ENCODE measurements around the gene MFSD6.

Gene MFSD6

DNA sequence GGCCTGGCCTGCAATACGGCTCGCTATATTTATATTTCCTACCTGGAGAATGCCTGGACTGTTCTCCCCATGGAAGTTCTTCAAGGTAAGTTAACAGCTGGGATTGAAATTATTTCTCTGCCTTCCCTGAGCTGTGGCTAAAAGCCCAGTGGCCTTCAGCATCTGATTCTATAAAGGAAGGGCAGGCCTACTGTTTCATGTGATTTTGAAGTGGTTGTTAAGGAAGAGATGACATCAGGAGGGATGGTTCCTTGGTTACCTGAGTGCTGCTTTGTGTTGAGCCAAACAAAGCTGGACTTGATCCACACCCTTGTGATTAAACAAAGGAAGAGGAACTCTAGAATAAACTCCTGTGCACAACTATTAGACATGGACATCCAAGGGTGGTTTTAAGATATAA lies 61.6 kb downstream of the MFSD6 start:
- Histone ChIP-seq H3K27ac (ENCODE audit: low read depth, low read length) (no peak overlapping the region), H3K36me3 (ENCODE audit: control insufficient read depth in 1 of 2, insufficient read depth in 2 of 2, low read length in 2 of 2) (peaks cover 0 to 8% of the 10 kb centered on the region in 2 donors), H3K9ac (ENCODE audit: low read depth in 1 of 2, low read length in 2 of 2) (no peak overlapping the region), H3K4me1 (ENCODE audit: control insufficient read depth in 1 of 2, insufficient read depth in 2 of 2, low read length in 2 of 2) (peaks cover 11 to 20% of the 10 kb centered on the region in 2 donors), H3K9me3 (ENCODE audit: control insufficient read depth in 1 of 2, low read length in 2 of 2) (no peaks in the 10 kb centered on the region), H3K4me3 (ENCODE audit: low read depth in 1 of 2, low read length in 2 of 2) (no peak overlapping the region), H3K27me3 (ENCODE audit: control insufficient read depth in 1 of 2, insufficient read depth in 2 of 2, low read length in 2 of 2) (no peaks in the 10 kb centered on the region)

GRCh38 chr2:190470256-190470826 lies 62.2 kb downstream of the MFSD6 start:
- H3K4me1 ChIP-seq (ENCODE audit: control insufficient read depth in 1 of 2, insufficient read depth in 2 of 2, low read length in 2 of 2), result peaks cover 11 to 20% of the 10 kb centered on the region in 2 donors
- no peak overlapping the region for H3K9ac ChIP-seq (ENCODE audit: low read depth in 1 of 2, low read length in 2 of 2)
- H3K4me3 ChIP-seq (ENCODE audit: low read depth in 1 of 2, low read length in 2 of 2), result no peak overlapping the region
- peaks cover 0 to 8% of the 10 kb centered on the region in 2 donors for H3K36me3 ChIP-seq (ENCODE audit: control insufficient read depth in 1 of 2, insufficient read depth in 2 of 2, low read length in 2 of 2)
- H3K27me3 ChIP-seq (ENCODE audit: control insufficient read depth in 1 of 2, insufficient read depth in 2 of 2, low read length in 2 of 2), result no peaks in the 10 kb centered on the region
- H3K27ac ChIP-seq (ENCODE audit: low read depth, low read length), result peak overlapping the region; percentile 14
- no peaks in the 10 kb centered on the region for H3K9me3 ChIP-seq (ENCODE audit: control insufficient read depth in 1 of 2, low read length in 2 of 2)

DNA sequence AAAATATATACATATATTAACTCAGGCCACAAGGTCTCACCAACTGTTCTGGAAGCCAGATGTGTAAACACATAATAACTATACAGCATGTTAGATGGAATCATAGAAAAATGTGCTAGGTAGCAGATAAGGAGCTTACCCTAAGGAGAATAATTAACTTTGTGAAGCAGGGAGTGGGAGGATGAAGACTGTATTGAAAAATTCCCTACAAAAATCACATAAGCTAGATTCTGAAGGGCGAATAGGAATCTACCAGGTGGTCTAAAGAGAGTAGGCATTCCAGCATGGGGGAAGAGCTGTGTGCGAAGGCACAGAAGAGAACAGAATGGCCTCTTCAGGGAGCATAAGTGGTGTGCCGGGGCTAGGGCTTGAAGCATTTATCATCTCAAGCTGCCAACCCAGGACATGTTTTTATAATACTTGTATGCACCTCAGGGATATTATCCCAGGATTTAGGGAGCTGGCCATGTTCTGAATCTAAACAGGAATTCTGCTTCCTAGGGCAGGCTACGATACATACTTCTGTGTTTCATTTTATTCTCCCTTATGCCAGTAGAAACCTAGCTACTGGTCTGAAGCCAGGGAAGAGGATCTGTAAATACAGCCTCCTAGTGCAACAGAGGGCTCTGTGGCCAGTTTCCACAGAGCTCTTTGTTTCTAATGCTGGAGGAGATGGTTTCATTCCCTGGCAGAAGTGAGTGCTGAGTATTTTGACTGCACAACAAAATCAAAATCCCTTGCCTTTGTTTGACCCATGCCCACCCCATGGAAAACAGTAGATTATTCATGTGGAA lies 69.7 kb downstream of the MFSD6 start:
- no peak overlapping the region for H3K9ac ChIP-seq (ENCODE audit: low read depth in 1 of 2, low read length in 2 of 2)
- no peaks in the 10 kb centered on the region for H3K36me3 ChIP-seq (ENCODE audit: control insufficient read depth in 1 of 2, insufficient read depth in 2 of 2, low read length in 2 of 2)
- peaks cover 3 to 10% of the 10 kb centered on the region in 2 donors for H3K4me1 ChIP-seq (ENCODE audit: control insufficient read depth in 1 of 2, insufficient read depth in 2 of 2, low read length in 2 of 2)
- no peaks in the 10 kb centered on the region for H3K9me3 ChIP-seq (ENCODE audit: control insufficient read depth in 1 of 2, low read length in 2 of 2)
- H3K4me3 ChIP-seq (ENCODE audit: low read depth in 1 of 2, low read length in 2 of 2), result no peak overlapping the region
- H3K27ac ChIP-seq (ENCODE audit: low read depth, low read length), result no peak overlapping the region
- no peaks in the 10 kb centered on the region for H3K27me3 ChIP-seq (ENCODE audit: control insufficient read depth in 1 of 2, insufficient read depth in 2 of 2, low read length in 2 of 2)

- H3K4me1 ChIP-seq (ENCODE audit: control insufficient read depth in 1 of 2, insufficient read depth in 2 of 2, low read length in 2 of 2), result peaks cover 3 to 10% of the 10 kb centered on the region in 2 donors
- no peaks in the 10 kb centered on the region for H3K27me3 ChIP-seq (ENCODE audit: control insufficient read depth in 1 of 2, insufficient read depth in 2 of 2, low read length in 2 of 2)
- H3K36me3 ChIP-seq (ENCODE audit: control insufficient read depth in 1 of 2, insufficient read depth in 2 of 2, low read length in 2 of 2), result no peaks in the 10 kb centered on the region
- H3K4me3 ChIP-seq (ENCODE audit: low read depth in 1 of 2, low read length in 2 of 2), result no peak overlapping the region
- no peak overlapping the region for H3K27ac ChIP-seq (ENCODE audit: low read depth, low read length)
- H3K9ac ChIP-seq (ENCODE audit: low read depth in 1 of 2, low read length in 2 of 2), result no peak overlapping the region
- H3K9me3 ChIP-seq (ENCODE audit: control insufficient read depth in 1 of 2, low read length in 2 of 2), result no peaks in the 10 kb centered on the region
These were observed 70.5 kb downstream of the MFSD6 start for GRCh38 chr2:190478572-190479195.

DNA sequence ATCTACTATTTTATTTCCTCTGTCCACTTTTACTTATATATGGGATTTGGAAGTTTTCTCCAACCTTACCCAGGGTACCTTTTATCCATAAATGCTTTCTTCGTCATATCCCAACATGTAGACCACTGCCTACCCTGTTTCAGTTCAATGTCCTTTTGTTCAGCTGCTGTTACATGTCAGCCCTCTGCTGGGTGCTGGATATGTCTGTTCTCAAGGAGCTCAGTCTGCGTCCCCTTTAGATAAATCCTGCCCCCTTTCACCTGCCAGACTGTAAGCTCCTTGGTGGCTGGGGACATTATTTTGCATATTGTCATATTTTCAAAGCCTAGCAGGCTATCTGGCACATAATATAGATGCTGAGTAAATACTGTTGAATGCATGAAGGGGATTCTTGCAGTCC lies 73.2 kb downstream of the MFSD6 start:
- Histone ChIP-seq H3K4me1 (ENCODE audit: control insufficient read depth in 1 of 2, insufficient read depth in 2 of 2, low read length in 2 of 2) (peaks cover 3 to 10% of the 10 kb centered on the region in 2 donors), H3K27ac (ENCODE audit: low read depth, low read length) (no peak overlapping the region), H3K27me3 (ENCODE audit: control insufficient read depth in 1 of 2, insufficient read depth in 2 of 2, low read length in 2 of 2) (no peaks in the 10 kb centered on the region), H3K9me3 (ENCODE audit: control insufficient read depth in 1 of 2, low read length in 2 of 2) (no peaks in the 10 kb centered on the region), H3K4me3 (ENCODE audit: low read depth in 1 of 2, low read length in 2 of 2) (no peak overlapping the region), H3K36me3 (ENCODE audit: control insufficient read depth in 1 of 2, insufficient read depth in 2 of 2, low read length in 2 of 2) (no peaks in the 10 kb centered on the region), H3K9ac (ENCODE audit: low read depth in 1 of 2, low read length in 2 of 2) (no peak overlapping the region)

GRCh38 chr2:190482451-190482850 lies 74.3 kb downstream of the MFSD6 start:
- Histone ChIP-seq H3K9me3 (ENCODE audit: control insufficient read depth in 1 of 2, low read length in 2 of 2) (no peaks in the 10 kb centered on the region), H3K9ac (ENCODE audit: low read depth in 1 of 2, low read length in 2 of 2) (no peak overlapping the region), H3K4me1 (ENCODE audit: control insufficient read depth in 1 of 2, insufficient read depth in 2 of 2, low read length in 2 of 2) (peaks cover 3 to 10% of the 10 kb centered on the region in 2 donors), H3K27me3 (ENCODE audit: control insufficient read depth in 1 of 2, insufficient read depth in 2 of 2, low read length in 2 of 2) (no peaks in the 10 kb centered on the region), H3K4me3 (ENCODE audit: low read depth in 1 of 2, low read length in 2 of 2) (no peak overlapping the region), H3K27ac (ENCODE audit: low read depth, low read length) (no peak overlapping the region), H3K36me3 (ENCODE audit: control insufficient read depth in 1 of 2, insufficient read depth in 2 of 2, low read length in 2 of 2) (no peaks in the 10 kb centered on the region)

DNA sequence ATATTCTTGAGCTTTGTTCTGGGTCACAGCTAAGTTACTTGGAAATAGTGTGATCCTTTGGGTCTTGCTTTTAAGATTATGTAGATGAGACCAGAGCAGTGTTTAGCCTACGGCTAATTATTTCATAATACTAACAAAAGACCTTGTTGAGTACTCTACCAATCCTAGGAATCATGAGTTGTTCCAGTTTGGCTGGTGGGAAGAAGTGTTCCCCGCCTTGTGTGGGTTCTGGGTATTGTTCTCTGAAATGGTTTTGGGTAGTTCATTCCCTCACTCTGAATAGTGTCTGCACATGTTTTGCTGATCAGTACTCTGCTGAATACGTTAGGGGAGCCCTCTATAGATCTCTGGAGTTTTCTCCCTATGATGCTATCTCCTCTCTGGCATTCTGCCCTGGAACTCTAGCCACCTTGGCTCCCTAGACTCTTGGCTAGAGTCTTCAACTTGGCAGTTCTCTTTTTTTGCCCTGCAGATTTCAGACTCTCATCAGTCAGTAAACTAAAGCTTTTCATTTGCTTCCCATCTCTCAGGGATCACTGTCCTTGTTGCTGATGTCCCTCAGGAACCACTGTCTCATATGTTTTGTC lies 78.0 kb downstream of the MFSD6 start:
- Histone ChIP-seq H3K27ac (ENCODE audit: low read depth, low read length) (no peak overlapping the region), H3K4me1 (ENCODE audit: control insufficient read depth in 1 of 2, insufficient read depth in 2 of 2, low read length in 2 of 2) (peaks cover 0 to 3% of the 10 kb centered on the region in 2 donors), H3K4me3 (ENCODE audit: low read depth in 1 of 2, low read length in 2 of 2) (no peak overlapping the region), H3K27me3 (ENCODE audit: control insufficient read depth in 1 of 2, insufficient read depth in 2 of 2, low read length in 2 of 2) (no peaks in the 10 kb centered on the region), H3K9ac (ENCODE audit: low read depth in 1 of 2, low read length in 2 of 2) (no peak overlapping the region), H3K9me3 (ENCODE audit: control insufficient read depth in 1 of 2, low read length in 2 of 2) (no peaks in the 10 kb centered on the region), H3K36me3 (ENCODE audit: control insufficient read depth in 1 of 2, insufficient read depth in 2 of 2, low read length in 2 of 2) (peaks cover 12 to 18% of the 10 kb centered on the region in 2 donors)

DNA sequence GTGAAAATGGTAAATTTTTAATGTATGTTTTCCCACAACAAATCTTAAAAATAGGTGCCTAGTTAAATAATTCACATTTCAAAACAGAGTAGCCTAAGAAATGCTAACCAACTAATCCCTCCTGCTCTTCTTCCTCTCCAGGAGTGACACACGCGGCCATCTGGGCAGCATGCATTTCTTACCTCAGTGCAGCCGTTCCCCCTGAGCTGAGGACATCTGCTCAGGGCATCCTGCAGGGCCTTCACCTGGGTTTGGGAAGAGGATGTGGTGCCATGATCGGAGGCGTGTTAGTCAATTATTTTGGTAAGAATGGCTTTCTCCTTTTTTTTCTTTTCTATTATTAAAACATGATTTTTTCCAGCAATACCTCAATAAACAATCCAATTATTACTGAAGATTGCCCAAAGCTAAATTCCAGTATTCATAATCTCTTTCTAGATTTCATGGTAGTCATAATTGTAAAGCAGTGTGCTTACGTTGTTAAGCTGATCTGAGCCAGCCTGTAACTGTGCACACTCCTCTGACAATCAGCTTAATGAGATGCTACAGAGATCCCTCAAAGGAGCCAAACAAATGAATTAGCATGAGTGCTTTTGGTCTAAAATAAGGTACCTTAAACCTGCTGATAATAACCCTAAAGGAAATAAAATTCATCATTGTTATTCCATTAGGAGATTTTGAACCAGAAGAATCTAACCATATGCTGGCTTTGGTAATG lies 80.5 kb downstream of the MFSD6 start:
- Histone ChIP-seq H3K27ac (ENCODE audit: low read depth, low read length) (no peak overlapping the region), H3K27me3 (ENCODE audit: control insufficient read depth in 1 of 2, insufficient read depth in 2 of 2, low read length in 2 of 2) (no peaks in the 10 kb centered on the region)

GRCh38 chr2:190489475-190489874 lies 81.3 kb downstream of the MFSD6 start:
- no peak overlapping the region for H3K9ac ChIP-seq (ENCODE audit: low read depth in 1 of 2, low read length in 2 of 2)
- H3K36me3 ChIP-seq (ENCODE audit: control insufficient read depth in 1 of 2, insufficient read depth in 2 of 2, low read length in 2 of 2), result peaks cover 12 to 27% of the 10 kb centered on the region in 2 donors
- no peaks in the 10 kb centered on the region for H3K27me3 ChIP-seq (ENCODE audit: control insufficient read depth in 1 of 2, insufficient read depth in 2 of 2, low read length in 2 of 2)
- no peak overlapping the region for H3K27ac ChIP-seq (ENCODE audit: low read depth, low read length)
- no peaks in the 10 kb centered on the region for H3K4me1 ChIP-seq (ENCODE audit: control insufficient read depth in 1 of 2, insufficient read depth in 2 of 2, low read length in 2 of 2)
- no peak overlapping the region for H3K4me3 ChIP-seq (ENCODE audit: low read depth in 1 of 2, low read length in 2 of 2)
- no peaks in the 10 kb centered on the region for H3K9me3 ChIP-seq (ENCODE audit: control insufficient read depth in 1 of 2, low read length in 2 of 2)

More for the DNA sequence above, 80.5 kb downstream of the MFSD6 start:
- H3K4me3 ChIP-seq (ENCODE audit: low read depth in 1 of 2, low read length in 2 of 2), result no peak overlapping the region
- H3K9me3 ChIP-seq (ENCODE audit: control insufficient read depth in 1 of 2, low read length in 2 of 2), result no peaks in the 10 kb centered on the region
- no peaks in the 10 kb centered on the region for H3K4me1 ChIP-seq (ENCODE audit: control insufficient read depth in 1 of 2, insufficient read depth in 2 of 2, low read length in 2 of 2)
- H3K9ac ChIP-seq (ENCODE audit: low read depth in 1 of 2, low read length in 2 of 2), result no peak overlapping the region
- peaks cover 12 to 27% of the 10 kb centered on the region in 2 donors for H3K36me3 ChIP-seq (ENCODE audit: control insufficient read depth in 1 of 2, insufficient read depth in 2 of 2, low read length in 2 of 2)

Data from duodenal mucosa (tissue), 2 donors.